WTC11 (cell line): ENCODE measurements around the gene ZNF467. TPM values are rescaled to one million over a fixed set of nuclear protein-coding genes. Genes with fewer than 3 reads are reported as not detected.

Experiments
- ATAC-seq: fragments of 200-7000 bp; cut with Tn5 transposase; 2 replicates; pipeline ENCODE4 v1.10.0; 2021; ENCODE audit warnings: mild to moderate bottlenecking, moderate library complexity
- CTCF ChIA-PET: fragments of 300-600 bp; sonication (Branson Sonifier 250); formaldehyde crosslinking; loops from one replicate; lab custom pipeline; 2021; ENCODE audit warnings: antibody characterized with exemption; lab: Charles Lee
- POLR2A ChIA-PET: fragments of 350-600 bp; sonication (Branson Sonifier 250); formaldehyde crosslinking; loops from one replicate; lab custom pipeline; 2021; ENCODE audit warnings: antibody characterized with exemption; lab: Charles Lee
- DNase-seq: peaks from one replicate; pipeline ENCODE4 v3.0.0; 2021; ENCODE audit warnings: low spot score
- H3K27ac Mint-ChIP-seq: 2 replicates; pipeline ENCODE4 v1.8.0; 2021; ENCODE audit warnings: mixed read lengths
- H3K27me3 Mint-ChIP-seq: 2 replicates; pipeline ENCODE4 v1.8.0; 2021; ENCODE audit warnings: low read depth, mild to moderate bottlenecking, moderate library complexity, mixed read lengths
- H3K36me3 Mint-ChIP-seq: 2 replicates; pipeline ENCODE4 v1.8.0; 2021; ENCODE audit warnings: mixed read lengths
- H3K4me1 Mint-ChIP-seq: 2 replicates; pipeline ENCODE4 v1.8.0; 2022; ENCODE audit warnings: mixed read lengths
- H3K4me3 Mint-ChIP-seq: 2 replicates; pipeline ENCODE4 v1.8.0; 2021; ENCODE audit warnings: mild to moderate bottlenecking, moderate library complexity, mixed read lengths
- H3K9me3 Mint-ChIP-seq: 2 replicates; pipeline ENCODE4 v1.8.0; 2021; ENCODE audit warnings: mixed read lengths
- AFF4 ChIP-seq: sonication (generic); formaldehyde crosslinking; IDR thresholded peaks from 2 replicates; pipeline ENCODE4 v1.8.1; 2023; ENCODE audit warnings: mild to moderate bottlenecking, missing genetic modification reagents, borderline replicate concordance
- ATF6 ChIP-seq: sonication (generic); formaldehyde crosslinking; IDR thresholded peaks from 2 replicates; pipeline ENCODE4 v1.8.1; 2023; ENCODE audit warnings: mild to moderate bottlenecking, missing genetic modification reagents
- CDX4 ChIP-seq: fragments of 250-450 bp; sonication (Bioruptor Pico); IDR thresholded peaks from 2 replicates; pipeline ENCODE4 v1.9.0; 2021; ENCODE audit warnings: moderate library complexity, mild to moderate bottlenecking, inconsistent platforms, borderline replicate concordance
- E2F1 ChIP-seq: sonication (generic); formaldehyde crosslinking; IDR thresholded peaks from 2 replicates; pipeline ENCODE4 v1.8.0; 2022; ENCODE audit warnings: mild to moderate bottlenecking, missing genetic modification reagents
- ELF4 ChIP-seq: sonication (generic); formaldehyde crosslinking; IDR thresholded peaks from 2 replicates; pipeline ENCODE4 v1.8.1; 2022; ENCODE audit warnings: low read depth, mild to moderate bottlenecking, moderate library complexity, missing genetic modification reagents
- ETV6 ChIP-seq: sonication (generic); formaldehyde crosslinking; IDR thresholded peaks from 2 replicates; pipeline ENCODE4 v1.8.1; 2022; ENCODE audit warnings: mild to moderate bottlenecking, missing genetic modification reagents
- IRF1 ChIP-seq: sonication (generic); formaldehyde crosslinking; IDR thresholded peaks from 2 replicates; pipeline ENCODE4 v1.8.0; 2023; ENCODE audit warnings: missing genetic modification reagents
- MAX ChIP-seq: sonication (generic); formaldehyde crosslinking; IDR thresholded peaks from 2 replicates; pipeline ENCODE4 v1.8.0; 2022; ENCODE audit warnings: mild to moderate bottlenecking, missing genetic modification reagents
- NR1H2 ChIP-seq: sonication (generic); formaldehyde crosslinking; IDR thresholded peaks from 2 replicates; pipeline ENCODE4 v1.9.0; 2021; ENCODE audit warnings: mild to moderate bottlenecking, moderate library complexity, missing genetic modification reagents
- PRRX2 ChIP-seq: fragments of 250-450 bp; sonication (Bioruptor Pico); IDR thresholded peaks from 2 replicates; pipeline ENCODE4 v1.8.0; 2021; ENCODE audit warnings: mild to moderate bottlenecking
- SP1 ChIP-seq: sonication (generic); formaldehyde crosslinking; conservative IDR thresholded peaks from 2 replicates; pipeline ENCODE4 v1.8.1; 2022; ENCODE audit warnings: missing genetic modification reagents
- TP53 ChIP-seq: sonication (generic); formaldehyde crosslinking; IDR thresholded peaks from 2 replicates; pipeline ENCODE4 v1.8.1; 2023; ENCODE audit warnings: mild to moderate bottlenecking, missing genetic modification reagents
- ZBTB21 ChIP-seq: sonication (generic); formaldehyde crosslinking; IDR thresholded peaks from 2 replicates; pipeline ENCODE4 v1.8.1; 2023; ENCODE audit warnings: mild to moderate bottlenecking, missing genetic modification reagents, borderline replicate concordance
- ZNF121 ChIP-seq: sonication (generic); formaldehyde crosslinking; IDR thresholded peaks from 2 replicates; pipeline ENCODE4 v1.8.0; 2023; ENCODE audit warnings: missing genetic modification reagents
- ZNF138 ChIP-seq: sonication (generic); formaldehyde crosslinking; conservative IDR thresholded peaks from 2 replicates; pipeline ENCODE4 v1.8.1; 2022; ENCODE audit warnings: mild to moderate bottlenecking, moderate library complexity, missing genetic modification reagents
- ZNF317 ChIP-seq: sonication (generic); formaldehyde crosslinking; IDR thresholded peaks from 2 replicates; pipeline ENCODE4 v1.8.1; 2023; ENCODE audit warnings: low read depth, mild to moderate bottlenecking, moderate library complexity, missing genetic modification reagents, borderline replicate concordance
- total RNA-seq: library from RNA; stranded (reverse); gene quantifications from 3 replicates; pipeline ENCODE4 v1.2.3, GENCODE V29; 2021

The ZNF467 gene
- total RNA-seq, 1 experiment from 2014 or later: 0.70 TPM

GRCh38 chr7:149811831-149812490 is 38.6 kb upstream of the ZNF467 start:
- no peak for ATAC-seq
- ChIA-PET POLR2A (no interaction called here), CTCF (interaction anchor here (1.5 to 8.5 kb wide), 5 partner anchors 12 to 37 kb away, joined by 4 to 114 read pairs (median 4); partner anchors contain the start of gene ZNF862)
- Mint-ChIP-seq H3K4me1 (no peaks in the 10 kb centered on the region), H3K9me3 (no peaks in the 10 kb centered on the region), H3K36me3 (no peaks in the 10 kb centered on the region), H3K4me3 (no peak overlapping the region), H3K27ac (no peak overlapping the region)
- no peak for DNase-seq
- no peak for TF ChIP-seq ELF4 (CRISPR knock-in tag)
- no peak for TF ChIP-seq ETV6 (CRISPR knock-in tag)
- no peak for TF ChIP-seq NR1H2 (CRISPR knock-in tag)
- no peak for TF ChIP-seq ZBTB21 (CRISPR knock-in tag)
- no peak for TF ChIP-seq MAX (CRISPR knock-in tag)
- TF ChIP-seq, all 79 proteins: peak for 0
- H3K27me3 Mint-ChIP-seq: no peaks in the 10 kb centered on the region

GRCh38 chr7:149811221-149811620 is 37.8 kb upstream of the ZNF467 start:
- no peaks in the 10 kb centered on the region for H3K4me1 Mint-ChIP-seq
- ATAC-seq (peak; percentile 58), DNase-seq (no peak)
- CTCF ChIA-PET: interaction anchor here (1.0 to 8.5 kb wide), 6 partner anchors 11 to 50 kb away, joined by 3 to 114 read pairs (median 4); partner anchors contain the start of gene ZNF862
- no peaks in the 10 kb centered on the region for H3K36me3 Mint-ChIP-seq
- no peak for TF ChIP-seq ZNF138
- TF ChIP-seq ZNF317: no peak
- no peak for TF ChIP-seq ZNF121 (CRISPR knock-in tag)
- TF ChIP-seq PRRX2 (CRISPR knock-in tag): no peak
- TF ChIP-seq E2F1 (CRISPR knock-in tag): no peak
- no peak for TF ChIP-seq AFF4 (CRISPR knock-in tag)
- TF ChIP-seq ATF6 (CRISPR knock-in tag): no peak
- no peak for TF ChIP-seq SP1
- TF ChIP-seq IRF1 (CRISPR knock-in tag): no peak
- TF ChIP-seq TP53 (CRISPR knock-in tag): no peak
- TF ChIP-seq CDX4 (CRISPR knock-in tag): no peak
- H3K9me3 Mint-ChIP-seq: no peaks in the 10 kb centered on the region
- no peaks in the 10 kb centered on the region for H3K27me3 Mint-ChIP-seq
- no peak overlapping the region for H3K27ac Mint-ChIP-seq
- H3K4me3 Mint-ChIP-seq: no peak overlapping the region
- POLR2A ChIA-PET: no interaction called here
